ENCODE results near the gene DUS1L.

GRCh38 chr17:82090549-82091263 is 25.1 kb upstream of the DUS1L start:
- TF ChIP-seq CTCF (IDR thresholded peaks at IDR 0.05) (no peak), EP300 (IDR thresholded peaks at IDR 0.05) (no peak), POLR2A (IDR thresholded peaks at IDR 0.05) (no peak)
